Dendritic cell treated with granulocyte-macrophage colony-stimulating factor and Interleukin-4, amounts not matched to agents 40 ng/mL and 50 ng/mL, for 4 days (primary cell): ENCODE measurements around the gene PCDH15.

Source experiments
- H3K27ac Mint-ChIP-seq: one replicate; pipeline ENCODE4 v1.8.0; 2022; ENCODE audit warnings: mild to moderate bottlenecking, mixed read lengths
- H3K27me3 Mint-ChIP-seq: one replicate; pipeline ENCODE4 v1.8.0; 2022; ENCODE audit warnings: mild to moderate bottlenecking, mixed read lengths
- H3K36me3 Mint-ChIP-seq: one replicate; pipeline ENCODE4 v1.8.0; 2022; ENCODE audit warnings: low read depth, mixed read lengths
- H3K4me1 Mint-ChIP-seq: one replicate; pipeline ENCODE4 v1.8.0; 2022; ENCODE audit warnings: low read depth, mixed read lengths
- H3K4me3 Mint-ChIP-seq: one replicate; pipeline ENCODE4 v1.8.0; 2022; ENCODE audit warnings: mild to moderate bottlenecking, moderate library complexity, mixed read lengths
- H3K9me3 Mint-ChIP-seq: one replicate; pipeline ENCODE4 v1.8.0; 2022; ENCODE audit warnings: mixed read lengths
- intact Hi-C: fragments of 100-400 bp; cut with micrococcal nuclease; formaldehyde crosslinking; loops from one replicate; pipeline ENCODE4 v1.15.0; 2022

PCDH15 gene

DNA sequence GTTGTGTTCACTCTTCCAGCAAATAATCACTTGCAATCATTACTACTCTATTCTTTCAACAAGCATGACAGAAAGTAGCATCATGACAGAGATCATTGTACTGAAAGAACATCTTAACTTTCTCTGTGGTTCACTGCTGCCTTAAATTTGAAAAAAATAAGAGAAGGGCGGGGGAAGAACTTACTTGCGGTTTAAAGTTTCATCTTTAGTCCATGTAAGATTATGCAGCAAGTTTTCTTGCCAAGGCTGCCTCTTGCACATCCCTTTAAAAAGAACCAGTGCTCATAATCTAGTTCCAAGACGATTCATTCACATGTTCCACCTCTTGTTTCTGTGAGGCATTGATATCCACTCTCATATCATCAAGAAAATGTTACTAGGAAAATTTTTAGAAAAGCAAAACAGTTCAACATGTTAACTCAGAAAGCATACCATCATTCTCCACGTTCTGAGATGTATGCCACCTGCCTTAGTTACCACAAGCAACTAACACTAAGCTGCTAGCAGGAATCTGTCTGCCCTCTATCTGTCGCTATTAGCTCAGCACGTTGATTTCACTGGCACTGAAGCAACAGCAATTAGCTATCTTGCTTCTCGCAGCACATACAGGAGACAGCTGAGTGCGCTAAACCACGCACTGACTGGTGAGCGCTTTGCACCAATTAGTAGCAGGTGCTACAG is at the start of gene PCDH15:
Gene PCDH15 (minus strand): TSS at position 491 of the 681 bp plus-strand sequence. CDS start 136,969 bp downstream, outside the sequence.
- no peaks in the 10 kb centered on the region for H3K27me3 Mint-ChIP-seq
- H3K36me3 Mint-ChIP-seq, result no peaks in the 10 kb centered on the region
- H3K4me1 Mint-ChIP-seq, result no peaks in the 10 kb centered on the region
- no peak within 1 kb of the TSS for H3K4me3 Mint-ChIP-seq
- intact Hi-C loops, result no loop called here
- H3K27ac Mint-ChIP-seq, result no peak within 1 kb of the TSS
- no peaks in the 10 kb centered on the region for H3K9me3 Mint-ChIP-seq

DNA sequence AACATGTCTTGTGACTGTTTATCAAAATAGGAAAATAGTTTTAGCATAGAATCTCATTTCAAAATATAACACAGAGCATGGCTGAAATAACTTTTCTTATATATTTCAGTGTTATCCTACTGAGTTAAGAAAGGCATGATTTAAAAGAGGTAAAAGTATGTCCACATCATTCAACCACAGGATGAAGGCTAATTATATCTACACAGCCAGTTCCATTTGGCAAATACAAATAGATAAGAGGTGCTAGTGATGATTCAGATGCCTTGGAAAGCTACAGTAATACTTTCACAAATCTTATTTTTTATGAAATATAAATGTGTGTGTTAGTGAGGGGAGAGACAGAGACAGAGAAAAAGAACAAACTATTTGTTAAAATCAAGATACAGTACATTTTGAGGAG is 42.9 kb upstream of the PCDH15 start:
- Mint-ChIP-seq H3K27me3 (no peaks in the 10 kb centered on the region), H3K4me1 (no peaks in the 10 kb centered on the region), H3K27ac (no peak overlapping the region), H3K4me3 (no peak overlapping the region), H3K9me3 (no peaks in the 10 kb centered on the region), H3K36me3 (no peaks in the 10 kb centered on the region)
- intact Hi-C loops, result no loop called here

DNA sequence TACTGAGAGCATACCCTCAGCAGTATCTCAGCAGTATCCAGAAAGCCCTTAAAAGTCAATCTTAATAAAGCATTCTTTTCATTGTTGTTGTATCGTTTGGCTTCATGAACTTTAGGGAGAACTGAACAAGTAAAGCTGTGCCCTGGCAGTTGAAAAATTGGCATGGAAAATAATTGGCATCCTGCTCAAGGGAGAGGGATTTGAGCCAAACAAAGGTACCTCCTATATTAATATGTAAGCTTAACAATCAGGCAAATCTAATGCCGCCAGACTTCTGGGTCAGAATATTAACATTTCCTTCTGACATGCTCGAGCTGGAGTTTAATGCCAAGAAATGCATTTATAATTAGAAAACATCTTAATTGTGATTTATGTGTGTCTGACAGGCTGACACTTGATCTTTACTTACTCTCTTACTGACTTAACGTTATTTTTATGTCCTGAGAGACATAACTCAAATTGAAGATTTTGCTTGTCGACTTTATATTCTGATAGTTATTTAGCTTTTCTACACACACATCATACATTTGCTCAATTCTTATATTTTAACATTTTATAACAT is 42.1 kb upstream of the PCDH15 start:
- H3K4me3 Mint-ChIP-seq, result no peak overlapping the region
- H3K27me3 Mint-ChIP-seq, result no peaks in the 10 kb centered on the region
- intact Hi-C loops, result no loop called here
- H3K36me3 Mint-ChIP-seq, result no peaks in the 10 kb centered on the region
- no peak overlapping the region for H3K27ac Mint-ChIP-seq
- H3K9me3 Mint-ChIP-seq, result no peaks in the 10 kb centered on the region
- H3K4me1 Mint-ChIP-seq, result no peaks in the 10 kb centered on the region

DNA sequence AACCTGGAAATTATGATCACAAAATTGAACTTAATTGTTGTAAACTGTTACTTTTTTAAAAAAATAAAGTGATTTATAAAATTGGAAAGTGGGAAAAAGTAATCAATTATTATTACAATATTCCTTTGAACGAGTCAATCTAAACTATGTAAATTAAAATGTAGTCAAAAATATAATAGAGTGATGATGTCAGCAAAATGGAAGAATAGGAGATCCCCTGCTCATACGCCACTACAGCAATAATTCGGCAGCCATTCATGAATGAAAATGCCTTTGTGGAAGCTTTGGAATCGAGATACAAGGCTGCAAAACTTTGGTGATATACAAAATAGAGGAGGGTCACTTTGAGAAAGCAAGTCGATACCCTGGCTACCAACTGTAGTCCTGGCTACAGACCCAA is 36.4 kb upstream of the PCDH15 start:
- Mint-ChIP-seq H3K9me3 (no peaks in the 10 kb centered on the region), H3K36me3 (no peaks in the 10 kb centered on the region), H3K27me3 (no peaks in the 10 kb centered on the region), H3K27ac (no peak overlapping the region), H3K4me1 (no peaks in the 10 kb centered on the region), H3K4me3 (no peak overlapping the region)
- intact Hi-C loops, result no loop called here

DNA sequence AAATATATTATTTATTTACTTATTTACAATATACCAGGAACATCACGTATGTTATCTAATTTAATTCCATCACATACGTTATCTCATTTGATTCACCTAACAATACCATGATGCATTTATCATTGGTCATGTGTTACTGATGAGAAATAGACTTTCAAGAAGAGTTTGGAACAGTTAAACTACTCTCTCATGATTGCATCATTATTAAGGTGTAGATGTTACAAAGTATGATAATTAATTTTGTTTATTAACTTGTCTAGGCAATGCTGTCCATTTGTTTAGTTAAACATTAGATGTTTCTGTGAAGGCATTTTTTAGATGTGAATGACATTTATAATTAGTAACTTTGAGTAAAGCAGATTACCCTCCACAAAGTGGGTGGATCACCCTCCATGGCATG is 32.0 kb upstream of the PCDH15 start:
- Mint-ChIP-seq H3K4me1 (no peaks in the 10 kb centered on the region), H3K36me3 (no peaks in the 10 kb centered on the region), H3K27ac (no peak overlapping the region), H3K27me3 (no peaks in the 10 kb centered on the region), H3K9me3 (no peaks in the 10 kb centered on the region), H3K4me3 (no peak overlapping the region)
- intact Hi-C loops, result no loop called here

DNA sequence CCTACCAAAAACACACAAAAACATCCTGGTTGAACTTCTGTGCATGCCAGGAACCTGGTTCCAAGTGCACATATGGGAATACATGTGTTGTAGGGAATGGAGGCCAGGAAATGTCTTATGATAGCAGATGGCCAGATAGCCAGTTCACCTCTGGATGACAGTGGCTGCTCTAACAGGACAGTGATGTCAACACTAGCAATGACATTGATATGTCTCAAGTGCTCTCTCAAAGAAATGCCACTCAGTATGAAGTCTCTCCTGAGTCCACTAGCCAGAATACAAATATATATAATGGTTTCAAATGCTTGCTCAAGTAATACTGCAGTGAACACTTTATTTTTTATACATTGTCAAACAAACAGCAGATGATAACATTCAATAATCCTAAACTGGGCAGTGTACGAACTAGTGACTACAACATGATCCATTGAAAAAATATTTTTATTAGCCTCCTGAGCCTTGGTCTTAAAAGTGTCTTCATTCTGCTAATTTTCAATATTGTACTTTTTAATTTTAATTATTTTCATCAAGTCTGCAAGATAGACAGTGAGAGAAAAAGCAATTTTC is 26.0 kb upstream of the PCDH15 start:
- intact Hi-C loops, result no loop called here
- Mint-ChIP-seq H3K27ac (no peak overlapping the region), H3K4me1 (no peaks in the 10 kb centered on the region), H3K9me3 (no peaks in the 10 kb centered on the region), H3K4me3 (no peak overlapping the region), H3K27me3 (no peaks in the 10 kb centered on the region), H3K36me3 (no peaks in the 10 kb centered on the region)

DNA sequence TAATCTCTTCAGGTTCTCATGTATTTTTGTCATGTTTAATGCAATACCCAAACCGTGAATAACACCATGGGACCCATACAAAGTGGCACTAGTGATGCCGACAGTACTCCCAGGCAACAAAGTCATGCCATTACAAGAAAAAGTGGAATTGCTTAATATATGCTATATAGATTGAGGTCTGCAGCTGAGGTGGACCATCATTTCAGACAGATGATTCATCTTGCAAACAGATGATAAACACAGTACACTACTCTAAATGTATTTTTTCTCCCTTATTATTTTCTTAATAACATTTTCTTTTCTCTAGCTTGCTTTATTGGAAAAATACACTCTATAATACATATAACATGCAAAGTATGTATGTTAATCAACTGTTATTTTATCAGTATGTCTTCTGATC is 14.6 kb upstream of the PCDH15 start:
- peaks cover 15% of the 10 kb centered on the region for H3K9me3 Mint-ChIP-seq
- H3K4me3 Mint-ChIP-seq, result no peak overlapping the region
- intact Hi-C loops, result no loop called here
- H3K27ac Mint-ChIP-seq, result no peak overlapping the region
- H3K4me1 Mint-ChIP-seq, result no peaks in the 10 kb centered on the region
- H3K36me3 Mint-ChIP-seq, result no peaks in the 10 kb centered on the region
- no peaks in the 10 kb centered on the region for H3K27me3 Mint-ChIP-seq

DNA sequence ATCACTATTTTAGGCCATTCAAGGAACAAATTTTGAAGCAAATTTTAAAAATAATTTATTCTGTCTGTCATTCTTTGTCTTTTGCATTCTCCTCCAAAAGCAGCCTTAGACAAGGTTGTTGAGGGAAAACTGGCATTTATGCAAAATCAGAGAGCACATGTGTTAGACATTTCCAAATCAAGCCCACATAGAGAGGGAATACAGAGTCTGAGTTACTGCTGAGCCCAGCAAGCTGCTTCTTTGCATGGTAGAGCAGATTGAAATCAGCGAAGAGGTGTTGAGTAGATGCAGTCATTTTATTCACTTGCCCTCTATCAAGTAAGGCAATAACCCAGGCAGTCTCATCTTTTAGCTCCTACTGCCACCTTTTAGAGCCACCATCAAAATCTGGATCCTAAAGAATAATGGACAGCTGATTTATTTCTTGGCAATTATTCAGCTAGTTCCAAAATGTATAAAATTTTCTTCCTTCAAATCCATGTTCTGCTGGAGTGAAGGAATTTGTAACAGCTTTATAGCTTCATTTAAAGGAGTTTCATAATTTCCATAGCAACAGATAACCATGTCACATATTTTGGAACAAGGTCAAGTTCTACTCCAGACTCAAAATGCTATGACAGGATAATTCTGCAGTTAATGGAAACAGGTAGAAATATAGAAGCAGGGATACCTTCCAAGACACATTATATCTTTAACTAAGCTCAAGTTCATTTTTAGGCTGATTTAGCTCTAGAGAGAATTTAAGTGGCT is 7.3 kb upstream of the PCDH15 start:
- no peak overlapping the region for H3K4me3 Mint-ChIP-seq
- peaks cover 9% of the 10 kb centered on the region for H3K9me3 Mint-ChIP-seq
- H3K27me3 Mint-ChIP-seq, result no peaks in the 10 kb centered on the region
- intact Hi-C loops, result no loop called here
- no peaks in the 10 kb centered on the region for H3K4me1 Mint-ChIP-seq
- no peaks in the 10 kb centered on the region for H3K36me3 Mint-ChIP-seq
- H3K27ac Mint-ChIP-seq, result no peak overlapping the region

DNA sequence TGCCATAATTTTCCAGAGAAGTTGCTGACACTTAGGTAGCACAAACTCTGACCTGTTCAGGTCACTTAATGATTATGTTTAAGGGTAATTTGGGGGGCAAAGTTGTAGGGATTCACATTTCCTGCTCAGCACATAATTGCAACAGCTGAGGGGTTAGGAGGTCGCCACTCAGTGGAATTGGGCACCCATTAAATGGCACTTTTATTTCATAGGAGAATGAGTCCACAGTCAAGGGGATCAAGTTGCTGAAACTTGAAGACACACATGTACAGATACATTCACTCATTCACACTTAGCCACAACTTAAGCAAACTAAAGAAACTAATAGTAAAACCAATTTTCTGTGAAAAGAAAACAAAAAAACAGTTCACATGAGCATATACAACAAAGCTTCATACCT is 1.5 kb downstream of the PCDH15 start:
- Mint-ChIP-seq H3K4me3 (no peak overlapping the region), H3K4me1 (no peaks in the 10 kb centered on the region), H3K27ac (no peak overlapping the region), H3K27me3 (no peaks in the 10 kb centered on the region), H3K36me3 (no peaks in the 10 kb centered on the region), H3K9me3 (no peaks in the 10 kb centered on the region)
- intact Hi-C loops, result no loop called here

DNA sequence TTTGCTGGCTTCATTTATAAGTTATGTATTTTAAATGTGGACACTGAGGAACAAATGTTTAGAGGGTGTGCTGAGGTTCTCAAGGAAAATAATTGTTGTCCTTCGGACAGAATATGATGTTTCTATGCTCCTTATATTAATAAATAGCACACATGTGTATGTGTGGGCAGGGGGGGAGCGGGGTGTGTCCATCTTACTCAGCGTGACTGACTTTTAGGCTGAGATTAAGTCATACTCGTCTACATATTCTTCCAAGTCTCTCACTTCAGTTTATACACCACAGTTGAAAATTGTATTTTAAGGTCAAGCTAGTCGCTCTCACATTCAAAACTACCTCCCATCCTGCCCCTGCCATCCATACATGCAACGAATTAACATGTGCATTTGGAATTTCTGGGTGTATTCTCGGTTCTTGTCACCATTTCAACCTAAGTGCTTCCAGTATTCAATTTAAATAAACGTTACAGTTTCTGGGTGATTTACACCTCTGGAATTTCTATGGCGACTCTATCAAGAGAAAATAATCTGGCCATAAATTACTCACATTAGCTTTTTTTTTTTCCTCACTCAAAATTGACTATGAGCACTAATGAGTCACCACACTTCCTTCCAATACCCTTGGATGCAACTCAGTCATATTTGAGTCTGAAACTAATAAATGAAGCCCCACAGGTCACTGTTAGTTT is 3.3 kb downstream of the PCDH15 start:
- H3K36me3 Mint-ChIP-seq, result no peaks in the 10 kb centered on the region
- intact Hi-C loops, result no loop called here
- no peak overlapping the region for H3K4me3 Mint-ChIP-seq
- no peaks in the 10 kb centered on the region for H3K4me1 Mint-ChIP-seq
- no peaks in the 10 kb centered on the region for H3K9me3 Mint-ChIP-seq
- no peak overlapping the region for H3K27ac Mint-ChIP-seq
- no peaks in the 10 kb centered on the region for H3K27me3 Mint-ChIP-seq

DNA sequence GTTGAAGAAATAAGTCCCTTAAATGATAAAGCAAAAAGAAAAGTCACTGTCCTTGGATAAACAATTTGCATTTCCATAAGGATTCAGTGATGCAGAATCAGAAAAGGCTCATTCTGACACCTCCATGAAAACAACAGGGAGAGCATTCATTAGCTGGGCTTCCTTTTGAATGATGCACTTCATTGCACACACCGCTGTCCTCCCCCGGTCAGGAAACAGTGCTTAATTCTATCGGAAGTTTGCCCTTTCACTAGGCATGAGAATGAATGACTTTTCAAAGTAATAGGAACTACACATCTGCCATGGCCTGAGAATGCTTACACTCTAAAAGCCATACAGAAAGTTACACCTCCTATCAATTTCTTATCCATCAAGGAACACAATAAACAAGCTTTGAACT is 4.2 kb downstream of the PCDH15 start:
- Mint-ChIP-seq H3K27me3 (no peaks in the 10 kb centered on the region), H3K4me1 (no peaks in the 10 kb centered on the region)
- intact Hi-C loops, result no loop called here

DNA sequence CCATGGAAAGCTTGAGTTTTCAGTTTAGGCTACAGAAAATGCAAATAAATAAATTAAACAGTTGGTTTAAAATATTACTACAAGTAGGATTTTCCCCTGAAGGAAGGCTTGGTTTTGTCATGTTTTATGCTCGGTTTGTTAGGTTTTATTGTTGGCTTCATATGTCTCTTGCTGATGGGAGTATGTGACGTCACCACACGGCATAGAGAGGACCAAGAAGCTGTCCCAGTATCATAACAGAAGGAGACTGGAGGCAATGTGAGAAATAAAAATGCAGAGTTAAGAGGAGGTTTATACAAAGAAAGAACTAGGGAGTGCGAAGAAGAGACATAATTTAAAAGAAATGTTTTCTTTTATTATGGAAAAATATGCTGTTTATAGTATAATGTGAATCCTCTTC is 24.4 kb downstream of the PCDH15 start:
- Mint-ChIP-seq H3K36me3 (no peaks in the 10 kb centered on the region), H3K9me3 (no peaks in the 10 kb centered on the region), H3K27me3 (no peaks in the 10 kb centered on the region), H3K27ac (no peak overlapping the region), H3K4me3 (no peak overlapping the region), H3K4me1 (no peaks in the 10 kb centered on the region)
- intact Hi-C loops, result no loop called here

More for the DNA sequence above, 4.2 kb downstream of the PCDH15 start:
- no peak overlapping the region for H3K27ac Mint-ChIP-seq
- no peak overlapping the region for H3K4me3 Mint-ChIP-seq
- H3K9me3 Mint-ChIP-seq, result no peaks in the 10 kb centered on the region
- H3K36me3 Mint-ChIP-seq, result no peaks in the 10 kb centered on the region

DNA sequence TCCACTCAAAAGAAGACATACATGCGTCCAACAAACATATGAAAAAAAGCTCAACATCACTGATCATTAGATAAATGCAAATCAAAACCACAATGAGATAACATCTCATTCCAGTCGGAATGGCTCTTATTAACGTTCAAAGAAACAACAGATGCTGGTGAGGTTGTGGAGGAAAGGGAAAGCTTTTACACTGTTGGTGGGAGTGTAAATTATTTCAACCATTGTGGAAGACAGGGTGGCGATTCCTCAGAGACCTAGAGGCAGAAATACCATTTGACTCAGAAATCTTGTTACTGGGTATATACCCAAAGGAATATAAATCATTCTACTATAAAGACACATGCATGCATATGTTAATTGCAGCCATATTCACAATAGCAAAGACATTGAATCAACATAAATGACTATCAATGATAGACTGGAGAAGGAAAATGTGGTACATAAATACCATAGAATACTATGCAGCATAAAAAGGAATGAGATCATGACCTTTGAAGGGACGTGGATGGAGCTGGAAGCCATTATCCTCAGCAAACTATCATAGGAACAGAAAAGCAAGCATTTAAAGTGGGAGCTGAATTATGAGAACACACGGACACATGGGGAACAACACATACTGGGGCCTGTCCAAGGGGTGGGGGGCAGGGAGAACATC is 28.4 kb downstream of the PCDH15 start:
- Mint-ChIP-seq H3K9me3 (no peaks in the 10 kb centered on the region), H3K36me3 (no peaks in the 10 kb centered on the region), H3K27me3 (no peaks in the 10 kb centered on the region)

More for the DNA sequence above, 28.4 kb downstream of the PCDH15 start:
- Mint-ChIP-seq H3K4me3 (no peak overlapping the region), H3K27ac (no peak overlapping the region), H3K4me1 (no peaks in the 10 kb centered on the region)
- intact Hi-C loops, result no loop called here
